ENCODE data around the gene RABGAP1.

DNA sequence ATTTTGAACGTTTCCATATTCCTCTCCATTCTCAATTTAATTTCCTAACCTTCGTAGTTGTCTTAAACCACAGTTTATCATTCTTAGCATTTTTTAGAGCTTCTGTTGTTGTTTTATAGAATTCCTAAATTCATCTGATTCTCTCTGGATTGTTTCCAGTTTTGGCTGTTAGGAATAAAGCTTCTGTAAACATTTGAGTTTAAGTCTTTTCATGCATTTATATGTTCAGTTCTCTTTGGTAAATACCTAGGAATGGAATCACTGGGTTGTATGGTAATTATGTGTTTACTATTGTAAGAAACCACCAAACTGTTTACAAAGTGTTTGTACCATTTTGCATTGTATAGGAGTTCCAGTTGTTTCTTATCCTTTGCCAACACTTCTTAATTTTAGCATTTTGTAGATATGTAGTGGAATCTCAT is 122.4 kb downstream of the RABGAP1 start:
- TF ChIP-seq ZBTB17 (tag by site-specific recombination; IDR thresholded peaks at IDR 0.05) (no peak), ZNF558 (tag by site-specific recombination; IDR thresholded peaks at IDR 0.05) (no peak), KLF1 (tag by site-specific recombination; IDR thresholded peaks at IDR 0.05) (no peak)
- TF ChIP-seq, protein P1, sequence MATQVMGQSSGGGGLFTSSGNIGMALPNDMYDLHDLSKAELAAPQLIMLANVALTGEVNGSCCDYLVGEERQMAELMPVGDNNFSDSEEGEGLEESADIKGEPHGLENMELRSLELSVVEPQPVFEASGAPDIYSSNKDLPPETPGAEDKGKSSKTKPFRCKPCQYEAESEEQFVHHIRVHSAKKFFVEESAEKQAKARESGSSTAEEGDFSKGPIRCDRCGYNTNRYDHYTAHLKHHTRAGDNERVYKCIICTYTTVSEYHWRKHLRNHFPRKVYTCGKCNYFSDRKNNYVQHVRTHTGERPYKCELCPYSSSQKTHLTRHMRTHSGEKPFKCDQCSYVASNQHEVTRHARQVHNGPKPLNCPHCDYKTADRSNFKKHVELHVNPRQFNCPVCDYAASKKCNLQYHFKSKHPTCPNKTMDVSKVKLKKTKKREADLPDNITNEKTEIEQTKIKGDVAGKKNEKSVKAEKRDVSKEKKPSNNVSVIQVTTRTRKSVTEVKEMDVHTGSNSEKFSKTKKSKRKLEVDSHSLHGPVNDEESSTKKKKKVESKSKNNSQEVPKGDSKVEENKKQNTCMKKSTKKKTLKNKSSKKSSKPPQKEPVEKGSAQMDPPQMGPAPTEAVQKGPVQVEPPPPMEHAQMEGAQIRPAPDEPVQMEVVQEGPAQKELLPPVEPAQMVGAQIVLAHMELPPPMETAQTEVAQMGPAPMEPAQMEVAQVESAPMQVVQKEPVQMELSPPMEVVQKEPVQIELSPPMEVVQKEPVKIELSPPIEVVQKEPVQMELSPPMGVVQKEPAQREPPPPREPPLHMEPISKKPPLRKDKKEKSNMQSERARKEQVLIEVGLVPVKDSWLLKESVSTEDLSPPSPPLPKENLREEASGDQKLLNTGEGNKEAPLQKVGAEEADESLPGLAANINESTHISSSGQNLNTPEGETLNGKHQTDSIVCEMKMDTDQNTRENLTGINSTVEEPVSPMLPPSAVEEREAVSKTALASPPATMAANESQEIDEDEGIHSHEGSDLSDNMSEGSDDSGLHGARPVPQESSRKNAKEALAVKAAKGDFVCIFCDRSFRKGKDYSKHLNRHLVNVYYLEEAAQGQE (tag by site-specific recombination; IDR thresholded peaks at IDR 0.05): no peak

Data from HEK293 (cell line).